ENCODE results near the gene TDP1. TPM values are rescaled to one million over a fixed set of nuclear protein-coding genes. Genes with fewer than 3 reads are reported as not detected.
"Not testable (repeated sequence)": the region's sequence is repeated elsewhere in the genome, so short reads cannot be mapped to it uniquely, and the experiment has no call there.

The TDP1 gene
- total and polyA plus RNA-seq, 2 donors (not counting 1 experiment from before 2014, with no cell fraction given): 20.5 to 55.9 TPM

DNA sequence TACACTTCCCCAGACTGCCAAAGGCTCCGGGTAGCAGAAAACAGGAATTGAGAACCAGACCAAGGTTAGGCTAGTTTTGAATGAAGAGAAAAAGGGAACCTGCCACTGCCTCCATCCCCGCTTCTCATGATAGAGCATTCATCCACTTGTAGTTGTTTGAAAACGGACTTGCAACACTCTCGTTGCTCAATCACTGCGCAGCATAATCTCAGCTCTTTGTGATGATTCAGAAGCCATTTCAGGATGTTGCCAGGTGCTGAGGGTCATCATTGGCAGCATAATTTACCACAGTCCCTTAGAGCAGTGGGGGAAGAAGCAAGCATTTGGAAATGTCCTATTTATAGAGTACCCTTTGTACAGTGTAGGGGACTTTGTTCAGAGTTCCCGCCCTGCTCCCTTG, 131.7 kb downstream of the TDP1 start:
- Histone ChIP-seq H3K9me3 (ENCODE audit: control extremely low read depth in 1 of 3, control insufficient read depth in 2 of 3, insufficient read depth in 1 of 3, low read length in 2 of 3) (no peaks in the 10 kb centered on the region), H3K79me2 (ENCODE audit: control insufficient read depth, insufficient read depth, low read length) (no peaks in the 10 kb centered on the region), H3K4me2 (replicated peaks; ENCODE audit: low read depth, low read length, poor library complexity, severe bottlenecking) (no peak overlapping the region), H4K20me1 (ENCODE audit: control insufficient read depth, insufficient read depth, low read length, poor library complexity, severe bottlenecking) (no peaks in the 10 kb centered on the region), H3K27ac (ENCODE audit: low read length in 2 of 2) (no peak overlapping the region), H3K4me1 (ENCODE audit: control insufficient read depth in 2 of 2, insufficient read depth in 2 of 2, low read length in 2 of 2) (no peaks in the 10 kb centered on the region), H2AFZ (ENCODE audit: insufficient read depth, low read depth, low read length, poor library complexity, severe bottlenecking) (no peak overlapping the region), H3K4me3 (ENCODE audit: control extremely low read depth in 1 of 5, extremely low read depth in 1 of 5, insufficient read depth in 1 of 5, low read depth in 2 of 5, low read length in 4 of 5) (no peak overlapping the region), H3K9ac (ENCODE audit: low read length) (no peak overlapping the region), H3K36me3 (replicated peaks in 1 of 2; ENCODE audit: control extremely low read depth in 1 of 2, control insufficient read depth in 1 of 2, extremely low read depth in 1 of 2, insufficient read depth in 2 of 2, low read length in 1 of 2) (no peaks in the 10 kb centered on the region), H3K27me3 (replicated peaks in 1 of 4; ENCODE audit: control extremely low read depth in 1 of 4, control insufficient read depth in 3 of 4, insufficient read depth in 4 of 4, low read length in 3 of 4) (peaks cover 0 to 8% (median 0%) of the 10 kb centered on the region in 4 experiments)
- no peak overlapping the region for H3K4me3 Mint-ChIP-seq
- 0% methylated on average over 1 of the region's 6 CpGs for WGBS (ENCODE audit: insufficient coverage)
- ChIA-PET CTCF (no interaction called here), POLR2A (no interaction called here)
- no peak overlapping the region for H3K27ac Mint-ChIP-seq
- ATAC-seq (ENCODE audit: low read depth): no peak
- intact Hi-C loops (cut with micrococcal nuclease): no loop called here
- H3K9me3 Mint-ChIP-seq (ENCODE audit: insufficient read depth): peaks cover 3% of the 10 kb centered on the region
- H3K4me1 Mint-ChIP-seq: no peaks in the 10 kb centered on the region
- TF ChIP-seq EZH2 (IDR thresholded peaks at IDR 0.05; ENCODE audit: borderline replicate concordance, insufficient read depth, low read depth, low read length, poor library complexity, severe bottlenecking): no peak
- TF ChIP-seq, protein P1, sequence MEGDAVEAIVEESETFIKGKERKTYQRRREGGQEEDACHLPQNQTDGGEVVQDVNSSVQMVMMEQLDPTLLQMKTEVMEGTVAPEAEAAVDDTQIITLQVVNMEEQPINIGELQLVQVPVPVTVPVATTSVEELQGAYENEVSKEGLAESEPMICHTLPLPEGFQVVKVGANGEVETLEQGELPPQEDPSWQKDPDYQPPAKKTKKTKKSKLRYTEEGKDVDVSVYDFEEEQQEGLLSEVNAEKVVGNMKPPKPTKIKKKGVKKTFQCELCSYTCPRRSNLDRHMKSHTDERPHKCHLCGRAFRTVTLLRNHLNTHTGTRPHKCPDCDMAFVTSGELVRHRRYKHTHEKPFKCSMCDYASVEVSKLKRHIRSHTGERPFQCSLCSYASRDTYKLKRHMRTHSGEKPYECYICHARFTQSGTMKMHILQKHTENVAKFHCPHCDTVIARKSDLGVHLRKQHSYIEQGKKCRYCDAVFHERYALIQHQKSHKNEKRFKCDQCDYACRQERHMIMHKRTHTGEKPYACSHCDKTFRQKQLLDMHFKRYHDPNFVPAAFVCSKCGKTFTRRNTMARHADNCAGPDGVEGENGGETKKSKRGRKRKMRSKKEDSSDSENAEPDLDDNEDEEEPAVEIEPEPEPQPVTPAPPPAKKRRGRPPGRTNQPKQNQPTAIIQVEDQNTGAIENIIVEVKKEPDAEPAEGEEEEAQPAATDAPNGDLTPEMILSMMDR (IDR thresholded peaks at IDR 0.05): no peak
- peaks cover 26% of the 10 kb centered on the region for H3K27me3 Mint-ChIP-seq
- DNase-seq: no peak

DNA sequence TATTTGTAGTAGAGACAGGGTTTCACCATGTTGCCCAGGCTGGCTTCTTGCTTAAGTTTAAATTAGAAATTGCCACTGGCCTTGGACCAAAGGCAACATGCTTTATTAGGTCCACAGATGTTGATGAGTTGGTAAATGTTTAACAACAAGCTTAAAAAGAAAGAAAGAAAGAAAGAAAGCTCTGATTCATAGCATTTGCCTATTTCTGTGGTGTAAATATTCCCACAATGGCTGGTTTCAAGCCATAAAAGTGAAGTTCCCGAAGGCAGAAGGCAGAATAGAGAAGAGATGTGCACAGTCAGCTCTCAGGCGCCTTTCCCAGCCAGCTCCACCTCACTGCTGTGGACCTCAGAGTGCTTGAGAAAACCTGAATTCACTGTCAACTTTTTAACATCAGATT, 132.4 kb downstream of the TDP1 start:
- H3K4me1 ChIP-seq (ENCODE audit: control insufficient read depth in 2 of 2, insufficient read depth in 2 of 2, low read length in 2 of 2): no peaks in the 10 kb centered on the region
- H3K4me3 ChIP-seq (ENCODE audit: control extremely low read depth in 1 of 5, extremely low read depth in 1 of 5, insufficient read depth in 1 of 5, low read depth in 2 of 5, low read length in 4 of 5): no peak overlapping the region
- 83% methylated on average over 2 of the region's 2 CpGs for WGBS (ENCODE audit: insufficient coverage)
- no peak for TF ChIP-seq EZH2 (IDR thresholded peaks at IDR 0.05; ENCODE audit: borderline replicate concordance, insufficient read depth, low read depth, low read length, poor library complexity, severe bottlenecking)
- TF ChIP-seq, protein P1 (IDR thresholded peaks at IDR 0.05): no peak
- H3K27me3 ChIP-seq (replicated peaks in 1 of 4; ENCODE audit: control extremely low read depth in 1 of 4, control insufficient read depth in 3 of 4, insufficient read depth in 4 of 4, low read length in 3 of 4): peaks cover 0 to 8% (median 0%) of the 10 kb centered on the region in 4 experiments
- no peaks in the 10 kb centered on the region for H3K79me2 ChIP-seq (ENCODE audit: control insufficient read depth, insufficient read depth, low read length)
- no peaks in the 10 kb centered on the region for H3K36me3 ChIP-seq (replicated peaks in 1 of 2; ENCODE audit: control extremely low read depth in 1 of 2, control insufficient read depth in 1 of 2, extremely low read depth in 1 of 2, insufficient read depth in 2 of 2, low read length in 1 of 2)
- Mint-ChIP-seq H3K9me3 (ENCODE audit: insufficient read depth) (peaks cover 3% of the 10 kb centered on the region), H3K27me3 (peaks cover 25% of the 10 kb centered on the region), H3K27ac (no peak overlapping the region), H3K4me3 (no peak overlapping the region), H3K4me1 (no peaks in the 10 kb centered on the region)
- DNase-seq: no peak
- no peak overlapping the region for H3K4me2 ChIP-seq (replicated peaks; ENCODE audit: low read depth, low read length, poor library complexity, severe bottlenecking)
- no peak overlapping the region for H3K27ac ChIP-seq (ENCODE audit: low read length in 2 of 2)
- H3K9ac ChIP-seq (ENCODE audit: low read length): no peak overlapping the region
- H3K9me3 ChIP-seq (ENCODE audit: control extremely low read depth in 1 of 3, control insufficient read depth in 2 of 3, insufficient read depth in 1 of 3, low read length in 2 of 3): no peaks in the 10 kb centered on the region
- H4K20me1 ChIP-seq (ENCODE audit: control insufficient read depth, insufficient read depth, low read length, poor library complexity, severe bottlenecking): no peaks in the 10 kb centered on the region
- no peak for ATAC-seq (ENCODE audit: low read depth)
- intact Hi-C loops (cut with micrococcal nuclease): no loop called here
- H2AFZ ChIP-seq (ENCODE audit: insufficient read depth, low read depth, low read length, poor library complexity, severe bottlenecking): no peak overlapping the region
- ChIA-PET POLR2A (no interaction called here), CTCF (no interaction called here)

DNA sequence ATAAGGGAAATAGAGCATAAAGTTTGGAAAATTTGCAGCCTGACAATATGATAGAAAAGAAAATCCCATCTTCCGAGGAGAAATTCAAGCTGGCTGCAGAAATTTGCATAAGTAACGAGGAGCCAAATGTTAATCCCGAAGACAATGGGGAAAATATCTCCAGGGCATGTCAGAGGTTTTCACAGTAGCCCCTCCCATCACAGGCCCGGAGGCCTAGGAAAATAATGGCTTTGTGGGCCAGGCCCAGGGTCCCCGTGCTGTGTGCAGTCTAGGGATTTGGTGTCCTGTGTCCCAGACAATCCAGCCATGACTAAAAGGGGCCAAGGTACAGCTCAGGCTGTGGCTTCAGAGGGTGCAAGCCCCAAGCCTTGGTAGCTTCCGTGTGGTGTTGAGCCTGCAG, 133.8 kb downstream of the TDP1 start:
- intact Hi-C loops (cut with micrococcal nuclease); H3K4me3 ChIP-seq (ENCODE audit: control extremely low read depth in 1 of 5, extremely low read depth in 1 of 5, insufficient read depth in 1 of 5, low read depth in 2 of 5, low read length in 4 of 5); H3K27ac Mint-ChIP-seq; H3K27me3 ChIP-seq (replicated peaks in 1 of 4; ENCODE audit: control extremely low read depth in 1 of 4, control insufficient read depth in 3 of 4, insufficient read depth in 4 of 4, low read length in 3 of 4); POLR2A ChIA-PET; H3K79me2 ChIP-seq (ENCODE audit: control insufficient read depth, insufficient read depth, low read length); H3K4me3 Mint-ChIP-seq; H3K9ac ChIP-seq (ENCODE audit: low read length); H3K4me2 ChIP-seq (replicated peaks; ENCODE audit: low read depth, low read length, poor library complexity, severe bottlenecking); H3K36me3 ChIP-seq (replicated peaks in 1 of 2; ENCODE audit: control extremely low read depth in 1 of 2, control insufficient read depth in 1 of 2, extremely low read depth in 1 of 2, insufficient read depth in 2 of 2, low read length in 1 of 2); H2AFZ ChIP-seq (ENCODE audit: insufficient read depth, low read depth, low read length, poor library complexity, severe bottlenecking); H3K27ac ChIP-seq (ENCODE audit: low read length in 2 of 2); H3K4me1 ChIP-seq (ENCODE audit: control insufficient read depth in 2 of 2, insufficient read depth in 2 of 2, low read length in 2 of 2); H3K9me3 Mint-ChIP-seq (ENCODE audit: insufficient read depth); H3K4me1 Mint-ChIP-seq; H3K9me3 ChIP-seq (ENCODE audit: control extremely low read depth in 1 of 3, control insufficient read depth in 2 of 3, insufficient read depth in 1 of 3, low read length in 2 of 3); CTCF ChIA-PET; DNase-seq; H4K20me1 ChIP-seq (ENCODE audit: control insufficient read depth, insufficient read depth, low read length, poor library complexity, severe bottlenecking); ATAC-seq (ENCODE audit: low read depth): not testable (repeated sequence)
- peaks cover 25% of the 10 kb centered on the region for H3K27me3 Mint-ChIP-seq
- WGBS (ENCODE audit: insufficient coverage): 65% methylated on average over 6 of the region's 6 CpGs

Data from B cell (primary cell).